Testis (tissue), 2 donors: ENCODE measurements around the gene GPR176.

Experiments
- POLR2A ChIP-seq: fragments of 450-650 bp; IDR thresholded peaks from one replicate; pipeline ENCODE4 v1.6.1; 2017; ENCODE audit warnings: antibody characterized with exemption, mild to moderate bottlenecking, moderate library complexity
- TF ChIP-seq, protein P1 (sequence below), 3 experiments: fragments of 450-650 bp in 2 of 3; fragments of 200-600 bp in 1 of 3; sonication (generic) in 1 of 3; IDR thresholded peaks; one replicate each; pipeline ENCODE4 v1.5.1; 2016 to 2019; ENCODE audit warnings: antibody characterized with exemption in 3 of 3, mild to moderate bottlenecking in 2 of 3, moderate library complexity in 1 of 3

DNA sequence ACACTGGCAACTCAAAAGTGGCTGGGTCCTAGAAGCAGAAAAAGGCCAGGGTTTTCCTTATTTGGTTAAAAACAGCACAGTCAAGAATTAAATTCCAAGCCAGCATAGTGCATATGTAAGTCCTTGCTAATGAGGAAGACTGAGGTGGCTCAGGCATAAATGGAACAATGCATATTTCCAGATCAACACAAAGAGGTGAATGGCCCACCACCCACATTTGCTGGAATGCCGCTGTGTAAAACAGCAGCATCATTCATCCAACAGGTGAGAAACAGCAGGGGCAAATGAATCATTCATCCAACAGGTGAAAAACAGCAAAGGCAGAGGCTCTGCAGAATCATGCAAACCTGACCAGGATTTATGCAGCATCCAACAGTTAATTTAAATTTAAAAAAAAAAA, 32.9 kb downstream of the GPR176 start:
- TF ChIP-seq, protein P1, sequence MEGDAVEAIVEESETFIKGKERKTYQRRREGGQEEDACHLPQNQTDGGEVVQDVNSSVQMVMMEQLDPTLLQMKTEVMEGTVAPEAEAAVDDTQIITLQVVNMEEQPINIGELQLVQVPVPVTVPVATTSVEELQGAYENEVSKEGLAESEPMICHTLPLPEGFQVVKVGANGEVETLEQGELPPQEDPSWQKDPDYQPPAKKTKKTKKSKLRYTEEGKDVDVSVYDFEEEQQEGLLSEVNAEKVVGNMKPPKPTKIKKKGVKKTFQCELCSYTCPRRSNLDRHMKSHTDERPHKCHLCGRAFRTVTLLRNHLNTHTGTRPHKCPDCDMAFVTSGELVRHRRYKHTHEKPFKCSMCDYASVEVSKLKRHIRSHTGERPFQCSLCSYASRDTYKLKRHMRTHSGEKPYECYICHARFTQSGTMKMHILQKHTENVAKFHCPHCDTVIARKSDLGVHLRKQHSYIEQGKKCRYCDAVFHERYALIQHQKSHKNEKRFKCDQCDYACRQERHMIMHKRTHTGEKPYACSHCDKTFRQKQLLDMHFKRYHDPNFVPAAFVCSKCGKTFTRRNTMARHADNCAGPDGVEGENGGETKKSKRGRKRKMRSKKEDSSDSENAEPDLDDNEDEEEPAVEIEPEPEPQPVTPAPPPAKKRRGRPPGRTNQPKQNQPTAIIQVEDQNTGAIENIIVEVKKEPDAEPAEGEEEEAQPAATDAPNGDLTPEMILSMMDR (IDR thresholded peaks at IDR 0.05), result no peak
- TF ChIP-seq POLR2A, result no peak
